ENCODE results near the gene SLC43A3. TPM values are rescaled to one million over a fixed set of nuclear protein-coding genes. Genes with fewer than 3 reads are reported as not detected.
A peak's percentile ranks its signal among the peaks of the same experiment; 100 is the strongest.

Gene SLC43A3
- total RNA-seq, 1 donor from 2014 or later, result 10.8 TPM

DNA sequence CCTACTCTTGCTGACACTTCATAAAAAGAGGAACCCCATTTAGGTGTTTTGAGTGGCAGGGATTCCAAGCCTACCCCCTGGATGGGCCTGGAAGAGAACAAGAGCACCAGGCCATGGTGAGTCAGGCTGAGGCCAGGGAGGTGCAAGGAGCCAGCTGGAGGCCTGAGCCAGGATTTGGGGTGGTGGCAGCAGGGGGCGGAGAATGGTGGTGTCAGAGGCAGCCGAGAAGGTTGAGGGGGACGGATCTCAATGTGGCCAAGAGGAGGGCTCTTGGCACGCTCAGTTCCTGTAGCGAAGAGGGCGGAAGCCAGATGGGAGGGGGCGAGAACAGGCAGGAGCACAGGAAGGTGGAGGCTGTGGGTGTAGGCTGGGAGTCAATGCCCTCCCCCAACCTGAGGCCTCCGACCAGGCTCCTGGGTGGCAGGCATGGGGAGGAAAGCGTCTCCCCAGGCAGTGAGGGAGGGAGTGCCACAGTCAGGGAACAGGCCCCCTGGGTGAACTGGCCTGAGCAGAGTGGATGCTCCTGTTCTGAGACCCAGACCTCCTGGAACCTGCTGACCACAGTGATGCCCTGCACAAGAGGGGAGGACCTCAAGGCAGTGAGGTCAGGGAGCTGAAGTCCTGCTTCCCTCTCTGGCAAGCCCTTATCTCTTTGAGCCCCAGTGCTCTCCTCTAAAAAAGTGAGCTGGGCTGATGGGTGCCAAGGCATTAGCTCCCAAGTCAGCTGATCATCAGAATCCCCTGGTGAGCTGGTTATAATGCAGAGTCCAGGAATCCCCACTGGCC, 47.3 kb upstream of the SLC43A3 start:
- H3K9me3 Mint-ChIP-seq (ENCODE audit: unreplicated experiment), result peaks cover 22% of the 10 kb centered on the region
- peaks cover 29% of the 10 kb centered on the region for H3K27me3 Mint-ChIP-seq (ENCODE audit: unreplicated experiment)
- H3K4me3 Mint-ChIP-seq (ENCODE audit: unreplicated experiment), result peak overlapping the region; percentile 78

DNA sequence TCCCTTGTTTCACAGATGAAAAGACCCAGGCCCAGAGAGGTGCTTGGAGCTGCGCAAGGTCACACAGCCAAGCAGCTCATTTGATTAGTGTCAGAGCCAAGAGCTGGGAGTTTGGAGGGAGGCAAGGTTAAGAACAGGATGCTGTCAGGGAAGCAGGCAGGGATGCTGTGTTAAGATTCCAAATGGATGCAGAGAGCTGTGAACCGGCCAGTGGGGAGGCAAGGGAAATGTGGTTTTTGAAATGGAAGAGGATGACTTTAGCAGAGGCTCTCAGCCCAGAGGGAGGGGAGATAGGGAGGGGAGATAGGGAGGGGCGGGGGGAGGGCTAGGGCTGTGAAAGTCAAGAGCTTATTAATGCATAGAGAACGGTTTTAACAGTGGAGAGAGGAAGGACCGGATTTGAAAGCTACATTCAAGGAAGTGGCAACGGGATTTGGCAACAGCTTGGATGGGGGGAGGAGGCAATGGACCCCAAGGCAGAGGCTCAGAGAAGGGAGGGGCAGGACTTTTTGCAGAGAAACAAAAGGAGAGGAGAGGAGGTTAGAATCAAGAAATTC, 46.4 kb upstream of the SLC43A3 start:
- TF ChIP-seq, protein P1, sequence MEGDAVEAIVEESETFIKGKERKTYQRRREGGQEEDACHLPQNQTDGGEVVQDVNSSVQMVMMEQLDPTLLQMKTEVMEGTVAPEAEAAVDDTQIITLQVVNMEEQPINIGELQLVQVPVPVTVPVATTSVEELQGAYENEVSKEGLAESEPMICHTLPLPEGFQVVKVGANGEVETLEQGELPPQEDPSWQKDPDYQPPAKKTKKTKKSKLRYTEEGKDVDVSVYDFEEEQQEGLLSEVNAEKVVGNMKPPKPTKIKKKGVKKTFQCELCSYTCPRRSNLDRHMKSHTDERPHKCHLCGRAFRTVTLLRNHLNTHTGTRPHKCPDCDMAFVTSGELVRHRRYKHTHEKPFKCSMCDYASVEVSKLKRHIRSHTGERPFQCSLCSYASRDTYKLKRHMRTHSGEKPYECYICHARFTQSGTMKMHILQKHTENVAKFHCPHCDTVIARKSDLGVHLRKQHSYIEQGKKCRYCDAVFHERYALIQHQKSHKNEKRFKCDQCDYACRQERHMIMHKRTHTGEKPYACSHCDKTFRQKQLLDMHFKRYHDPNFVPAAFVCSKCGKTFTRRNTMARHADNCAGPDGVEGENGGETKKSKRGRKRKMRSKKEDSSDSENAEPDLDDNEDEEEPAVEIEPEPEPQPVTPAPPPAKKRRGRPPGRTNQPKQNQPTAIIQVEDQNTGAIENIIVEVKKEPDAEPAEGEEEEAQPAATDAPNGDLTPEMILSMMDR (IDR thresholded peaks at IDR 0.05; ENCODE audit: partially characterized antibody, unreplicated experiment), result no peak
- peaks cover 23% of the 10 kb centered on the region for H3K9me3 Mint-ChIP-seq (ENCODE audit: unreplicated experiment)
- H3K27ac Mint-ChIP-seq (ENCODE audit: unreplicated experiment), result peak overlapping the region; percentile 74
- peaks cover 37% of the 10 kb centered on the region for H3K4me1 Mint-ChIP-seq (ENCODE audit: low read depth, unreplicated experiment)
- H3K4me3 Mint-ChIP-seq (ENCODE audit: unreplicated experiment), result peak overlapping the region; percentile 78
- DNase-seq, result no peak
- H3K36me3 Mint-ChIP-seq (ENCODE audit: unreplicated experiment), result peaks cover 5% of the 10 kb centered on the region
- peaks cover 24% of the 10 kb centered on the region for H3K27me3 Mint-ChIP-seq (ENCODE audit: unreplicated experiment)

More for the DNA sequence above, 47.3 kb upstream of the SLC43A3 start:
- TF ChIP-seq, protein P1 (IDR thresholded peaks at IDR 0.05; ENCODE audit: partially characterized antibody, unreplicated experiment), result no peak
- H3K4me1 Mint-ChIP-seq (ENCODE audit: low read depth, unreplicated experiment), result peaks cover 36% of the 10 kb centered on the region
- no peak overlapping the region for H3K27ac Mint-ChIP-seq (ENCODE audit: unreplicated experiment)
- DNase-seq, result no peak
- peaks cover 5% of the 10 kb centered on the region for H3K36me3 Mint-ChIP-seq (ENCODE audit: unreplicated experiment)

DNA sequence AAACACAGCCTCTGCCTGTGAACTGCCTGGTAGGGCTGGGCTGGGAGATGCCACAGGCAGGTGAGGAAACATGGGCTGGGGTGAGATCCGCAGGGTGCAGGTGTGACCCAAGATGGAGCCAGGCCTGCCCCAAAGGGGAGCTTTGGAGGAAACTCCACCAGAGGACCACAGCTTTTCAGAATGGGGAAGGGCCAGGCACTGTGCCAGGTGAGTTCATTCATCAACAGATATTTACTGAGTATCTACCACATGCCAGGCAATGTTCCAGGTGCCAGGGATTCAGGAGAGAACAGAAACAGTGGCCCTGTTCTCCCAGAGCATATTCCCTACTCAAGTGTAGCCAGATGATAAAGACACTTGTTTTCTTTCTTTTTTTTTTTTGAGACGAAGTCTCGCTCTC, 44.6 kb upstream of the SLC43A3 start:
- H3K4me1 Mint-ChIP-seq (ENCODE audit: low read depth, unreplicated experiment), result peaks cover 32% of the 10 kb centered on the region
- peaks cover 11% of the 10 kb centered on the region for H3K9me3 Mint-ChIP-seq (ENCODE audit: unreplicated experiment)
- TF ChIP-seq, protein P1 (IDR thresholded peaks at IDR 0.05; ENCODE audit: partially characterized antibody, unreplicated experiment), result no peak
- DNase-seq, result no peak
- peaks cover 18% of the 10 kb centered on the region for H3K27me3 Mint-ChIP-seq (ENCODE audit: unreplicated experiment)
- no peak overlapping the region for H3K27ac Mint-ChIP-seq (ENCODE audit: unreplicated experiment)
- H3K4me3 Mint-ChIP-seq (ENCODE audit: unreplicated experiment), result no peak overlapping the region
- H3K36me3 Mint-ChIP-seq (ENCODE audit: unreplicated experiment), result no peaks in the 10 kb centered on the region

DNA sequence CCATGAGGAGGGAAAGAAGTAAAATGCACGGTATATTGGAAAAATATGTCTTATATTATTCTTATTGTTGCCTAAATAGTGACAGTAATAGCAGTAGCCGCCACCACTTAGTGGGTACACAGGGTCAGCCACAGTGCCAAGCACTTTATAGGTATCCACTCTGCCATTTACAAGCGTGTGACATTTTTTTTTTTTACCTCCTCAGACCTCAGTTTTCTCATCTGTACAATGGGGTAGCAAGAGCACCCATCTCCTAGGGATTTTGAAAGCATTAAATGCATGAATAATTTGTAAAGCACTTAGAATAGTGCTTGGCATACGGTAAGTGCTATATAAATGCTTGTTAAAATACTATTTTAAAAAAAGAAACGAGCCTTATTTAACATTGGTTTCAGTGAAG, 42.3 kb upstream of the SLC43A3 start:
- TF ChIP-seq, protein P1 (IDR thresholded peaks at IDR 0.05; ENCODE audit: partially characterized antibody, unreplicated experiment), result no peak
- Mint-ChIP-seq H3K27me3 (ENCODE audit: unreplicated experiment) (peaks cover 10% of the 10 kb centered on the region), H3K9me3 (ENCODE audit: unreplicated experiment) (peaks cover 11% of the 10 kb centered on the region), H3K4me3 (ENCODE audit: unreplicated experiment) (no peak overlapping the region), H3K27ac (ENCODE audit: unreplicated experiment) (no peak overlapping the region), H3K4me1 (ENCODE audit: low read depth, unreplicated experiment) (peaks cover 25% of the 10 kb centered on the region), H3K36me3 (ENCODE audit: unreplicated experiment) (no peaks in the 10 kb centered on the region)
- no peak for DNase-seq

DNA sequence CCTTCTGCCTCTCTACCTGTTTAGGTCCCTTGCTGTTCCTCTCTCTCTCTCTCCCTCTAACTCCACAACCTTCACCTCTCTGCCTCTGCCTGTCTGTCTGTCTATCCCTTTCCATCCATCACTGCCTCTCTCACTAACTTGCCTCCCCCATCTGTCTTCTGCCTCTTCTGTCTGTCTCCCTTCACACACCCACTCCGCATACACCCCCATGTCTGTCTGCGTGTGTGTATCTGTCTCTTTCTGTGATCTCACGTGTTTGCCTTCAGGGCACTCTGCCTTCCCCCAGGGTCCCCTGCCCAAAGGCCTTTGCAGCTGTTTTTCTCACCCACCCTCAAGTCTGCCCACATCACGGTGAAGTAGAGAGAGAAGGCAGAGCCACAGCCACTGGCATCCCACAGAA, 41.4 kb upstream of the SLC43A3 start:
- Mint-ChIP-seq H3K27ac (ENCODE audit: unreplicated experiment) (no peak overlapping the region), H3K27me3 (ENCODE audit: unreplicated experiment) (peaks cover 6% of the 10 kb centered on the region), H3K4me1 (ENCODE audit: low read depth, unreplicated experiment) (peaks cover 25% of the 10 kb centered on the region), H3K9me3 (ENCODE audit: unreplicated experiment) (peaks cover 13% of the 10 kb centered on the region), H3K4me3 (ENCODE audit: unreplicated experiment) (peak overlapping the region; percentile 68), H3K36me3 (ENCODE audit: unreplicated experiment) (no peaks in the 10 kb centered on the region)
- TF ChIP-seq, protein P1 (IDR thresholded peaks at IDR 0.05; ENCODE audit: partially characterized antibody, unreplicated experiment), result no peak
- DNase-seq, result no peak
